HEK293T (cell line): ENCODE results near the gene TTLL13.

Experiments
- CTCF ChIA-PET: fragments of 350-600 bp; formaldehyde crosslinking; extraction: SDS; loops from one replicate; lab custom pipeline; 2021; ENCODE audit warnings: antibody characterized with exemption, inconsistent platforms; lab: Yijun Ruan, JAX
- POLR2A ChIA-PET: fragments of 350-600 bp; formaldehyde crosslinking; extraction: SDS; loops from one replicate; lab custom pipeline; 2020; ENCODE audit warnings: antibody characterized with exemption, inconsistent platforms; lab: Yijun Ruan, JAX
- DNase-seq: peaks from one replicate; pipeline ENCODE4 v3.0.0; 2012; ENCODE audit warnings: mixed read lengths; ENCODE audit errors: extremely low spot score
- ARNT ChIP-seq: fragments of 450-650 bp; IDR thresholded peaks from 2 replicates; pipeline ENCODE4 v1.6.1; 2017; ENCODE audit warnings: mild to moderate bottlenecking
- BHLHE40 ChIP-seq: fragments of 450-650 bp; IDR thresholded peaks from 2 replicates; pipeline ENCODE4 v1.6.1; 2016; ENCODE audit warnings: mild to moderate bottlenecking, moderate library complexity, borderline replicate concordance
- CTBP1 ChIP-seq: fragments of 450-650 bp; IDR thresholded peaks from 2 replicates; pipeline ENCODE4 v1.6.1; 2016; ENCODE audit warnings: borderline replicate concordance
- ELF4 ChIP-seq: fragments of 450-650 bp; IDR thresholded peaks from 2 replicates; pipeline ENCODE4 v1.6.1; 2017; ENCODE audit warnings: antibody characterized with exemption
- FOXA1 ChIP-seq: fragments of 450-650 bp; IDR thresholded peaks from 2 replicates; pipeline ENCODE4 v1.6.1; 2016; ENCODE audit warnings: mild to moderate bottlenecking
- FOXK2 ChIP-seq: fragments of 450-650 bp; IDR thresholded peaks from 2 replicates; pipeline ENCODE4 v1.6.1; 2016; ENCODE audit warnings: mild to moderate bottlenecking
- FOXM1 ChIP-seq: fragments of 450-650 bp; IDR thresholded peaks from 2 replicates; pipeline ENCODE4 v1.6.1; 2017; ENCODE audit warnings: mild to moderate bottlenecking, borderline replicate concordance
- HDGF ChIP-seq: fragments of 450-650 bp; IDR thresholded peaks from 2 replicates; pipeline ENCODE4 v1.6.1; 2017; ENCODE audit warnings: antibody characterized with exemption, borderline replicate concordance
- L3MBTL2 ChIP-seq: fragments of 450-650 bp; conservative IDR thresholded peaks from 2 replicates; pipeline ENCODE4 v1.6.1; 2016; ENCODE audit warnings: mild to moderate bottlenecking
- LEF1 ChIP-seq: fragments of 450-650 bp; IDR thresholded peaks from 2 replicates; pipeline ENCODE4 v1.6.1; 2017; ENCODE audit warnings: mild to moderate bottlenecking, borderline replicate concordance
- NFRKB ChIP-seq: fragments of 450-650 bp; IDR thresholded peaks from 2 replicates; pipeline ENCODE4 v1.6.1; 2016; ENCODE audit warnings: mild to moderate bottlenecking, moderate library complexity
- PKNOX1 ChIP-seq: fragments of 450-650 bp; IDR thresholded peaks from 2 replicates; pipeline ENCODE4 v1.6.1; 2016
- SP1 ChIP-seq: fragments of 450-650 bp; IDR thresholded peaks from 2 replicates; pipeline ENCODE4 v1.6.1; 2017
- SUZ12 ChIP-seq: fragments of 450-650 bp; IDR thresholded peaks from 2 replicates; pipeline ENCODE4 v1.6.1; 2016; ENCODE audit warnings: mild to moderate bottlenecking
- TARDBP ChIP-seq: fragments of 450-650 bp; IDR thresholded peaks from 2 replicates; pipeline ENCODE4 v1.6.1; 2016
- ZNF384 ChIP-seq: fragments of 450-650 bp; IDR thresholded peaks from 2 replicates; pipeline ENCODE4 v1.6.1; 2016

Gene TTLL13

GRCh38 chr15:90219421-90220141 is 29.8 kb upstream of the TTLL13 start:
- ChIA-PET CTCF (interaction anchor here (0.8 to 2.3 kb wide), 3 partner anchors 19 to 77 kb away, joined by 3 to 11 read pairs (median 3); partner anchors contain the start of gene SEMA4B), POLR2A (interaction anchor here (0.9 kb wide), 1 partner anchor 19 kb away, joined by 3 read pairs; the partner anchor contains the start of gene SEMA4B)
- DNase-seq: peak; percentile 81

GRCh38 chr15:90221246-90221900 is 28.0 kb upstream of the TTLL13 start:
- TF ChIP-seq TARDBP (no peak), FOXK2 (no peak), FOXA1 (no peak), BHLHE40 (no peak), LEF1 (no peak), CTBP1 (no peak), FOXM1 (no peak), L3MBTL2 (no peak), SP1 (no peak), NFRKB (no peak), SUZ12 (no peak), ELF4 (no peak)
- DNase-seq: peak; percentile 87
- ChIA-PET POLR2A (interaction anchor here (1.0 to 1.6 kb wide), 2 partner anchors 12 to 20 kb away, joined by 3 to 9 read pairs; partner anchors contain the start of genes CIB1, GDPGP1 and SEMA4B), CTCF (interaction anchor here (0.6 to 2.4 kb wide), 23 partner anchors 9 to 373 kb away, joined by 3 to 37 read pairs (median 4); partner anchors contain the start of genes CIB1, GDPGP1 and IDH2)

More at GRCh38 chr15:90219421-90220141, 29.8 kb upstream of the TTLL13 start:
- TF ChIP-seq BHLHE40: no peak
- TF ChIP-seq ELF4: no peak
- no peak for TF ChIP-seq SUZ12
- no peak for TF ChIP-seq FOXK2
- no peak for TF ChIP-seq HDGF
- no peak for TF ChIP-seq ZNF384
- no peak for TF ChIP-seq NFRKB
- TF ChIP-seq LEF1: no peak
- TF ChIP-seq TARDBP: no peak
- no peak for TF ChIP-seq ARNT
- no peak for TF ChIP-seq L3MBTL2
- TF ChIP-seq CTBP1: no peak
- TF ChIP-seq FOXA1: no peak

GRCh38 chr15:90222547-90222946 is 26.8 kb upstream of the TTLL13 start:
- TF ChIP-seq ZNF384: no peak
- TF ChIP-seq NFRKB: no peak
- no peak for TF ChIP-seq FOXK2
- no peak for TF ChIP-seq BHLHE40
- no peak for TF ChIP-seq ELF4
- no peak for TF ChIP-seq ARNT
- TF ChIP-seq CTBP1: no peak
- TF ChIP-seq FOXM1: no peak
- TF ChIP-seq L3MBTL2: no peak
- no peak for TF ChIP-seq LEF1
- TF ChIP-seq PKNOX1: no peak
- TF ChIP-seq TARDBP: no peak
- no peak for TF ChIP-seq FOXA1
- no peak for TF ChIP-seq HDGF
- no peak for TF ChIP-seq SP1
- no peak for TF ChIP-seq SUZ12
- ChIA-PET POLR2A (no interaction called here), CTCF (interaction anchor here (0.6 to 2.4 kb wide), 3 partner anchors 9 to 93 kb away, joined by 3 to 37 read pairs (median 3); partner anchors contain the start of genes CIB1 and GDPGP1)
- no peak for DNase-seq

- ChIA-PET POLR2A (no interaction called here), CTCF (interaction anchor here (0.8 kb wide), 1 partner anchor 9 kb away, joined by 3 read pairs; no protein-coding TSS in a partner anchor)
- TF ChIP-seq FOXM1 (no peak), NFRKB (no peak), BHLHE40 (no peak), TARDBP (no peak), SUZ12 (no peak), ELF4 (no peak), FOXK2 (no peak), SP1 (no peak), ZNF384 (no peak), PKNOX1 (no peak), FOXA1 (no peak), ARNT (no peak)
- DNase-seq: no peak
These were observed 25.8 kb upstream of the TTLL13 start for GRCh38 chr15:90223441-90224165.

GRCh38 chr15:90225047-90225446 is 24.3 kb upstream of the TTLL13 start:
- POLR2A ChIA-PET: no interaction called here
- DNase-seq: no peak
- TF ChIP-seq NFRKB (no peak), BHLHE40 (no peak), ZNF384 (no peak), FOXA1 (no peak), LEF1 (no peak), SP1 (no peak), ELF4 (no peak), ARNT (no peak)
- CTCF ChIA-PET: no interaction called here
